AG04449 (cell line): ENCODE results near the gene SLC9A9.

ENCODE experiments used
- CTCF ChIA-PET: fragments of 350-600 bp; formaldehyde crosslinking; extraction: SDS; loops from one replicate; lab custom pipeline; 2021; ENCODE audit warnings: antibody characterized with exemption; lab: Yijun Ruan, JAX
- POLR2A ChIA-PET: fragments of 400-600, 350-600 bp; formaldehyde crosslinking; extraction: SDS; loops from one replicate; lab custom pipeline; 2020; ENCODE audit warnings: antibody characterized with exemption, inconsistent platforms; lab: Yijun Ruan, JAX
- DNase-seq: peaks from one replicate; pipeline ENCODE4 v3.0.0-alpha.2; 2010; ENCODE audit warnings: low read depth, low spot score
- H3K4me3 ChIP-seq: 2 replicates; pipeline ENCODE4 v1.5.1; 2011; ENCODE audit warnings: low read depth, mild to moderate bottlenecking, control low read depth, low read length
- CTCF ChIP-seq: IDR thresholded peaks from one replicate; pipeline ENCODE4 v1.5.1; 2011; ENCODE audit warnings: mild to moderate bottlenecking, moderate library complexity, low read length, control low read depth, inconsistent platforms; ENCODE audit not compliant: insufficient read depth; ENCODE audit errors: missing control alignments

The SLC9A9 gene

GRCh38 chr3:143753006-143753405 lies 95.3 kb downstream of the SLC9A9 start:
- ChIA-PET CTCF (no interaction called here), POLR2A (no interaction called here)
- H3K4me3 ChIP-seq = no peak overlapping the region
- no peak for DNase-seq
- TF ChIP-seq CTCF = no peak

- POLR2A ChIA-PET = no interaction called here
- H3K4me3 ChIP-seq = no peak overlapping the region
- TF ChIP-seq CTCF = no peak
- DNase-seq = no peak
- CTCF ChIA-PET = interaction anchor here (1.0 kb wide), 1 partner anchor 12 kb away, joined by 3 read pairs; no protein-coding TSS in a partner anchor
These were observed 96.6 kb downstream of the SLC9A9 start for GRCh38 chr3:143751643-143752178.

- no peak for TF ChIP-seq CTCF
- CTCF ChIA-PET = interaction anchor here (1.0 kb wide), 1 partner anchor 13 kb away, joined by 3 read pairs; no protein-coding TSS in a partner anchor
- no peak for DNase-seq
- POLR2A ChIA-PET = no interaction called here
- H3K4me3 ChIP-seq = no peak overlapping the region
These were observed 97.4 kb downstream of the SLC9A9 start for GRCh38 chr3:143750841-143751240.

- POLR2A ChIA-PET = no interaction called here
These were observed 98.3 kb downstream of the SLC9A9 start for GRCh38 chr3:143749926-143750325.

GRCh38 chr3:143737065-143737464 lies 111.2 kb downstream of the SLC9A9 start:
- ChIA-PET CTCF (no interaction called here), POLR2A (no interaction called here)
- DNase-seq = no peak
- TF ChIP-seq CTCF = no peak
- H3K4me3 ChIP-seq = no peak overlapping the region

More at GRCh38 chr3:143749926-143750325, 98.3 kb downstream of the SLC9A9 start:
- H3K4me3 ChIP-seq = no peak overlapping the region
- no peak for TF ChIP-seq CTCF
- no peak for DNase-seq
- CTCF ChIA-PET = no interaction called here

GRCh38 chr3:143736205-143736997 lies 111.9 kb downstream of the SLC9A9 start:
- POLR2A ChIA-PET = no interaction called here
- no peak for TF ChIP-seq CTCF
- no peak overlapping the region for H3K4me3 ChIP-seq
- DNase-seq = no peak
- CTCF ChIA-PET = no interaction called here
